ENCODE measurements around the gene BBS10. TPM values are rescaled to one million over a fixed set of nuclear protein-coding genes. Genes with fewer than 3 reads are reported as not detected.
A peak's percentile ranks its signal among the peaks of the same experiment; 100 is the strongest.
"Not testable (repeated sequence)": the region's sequence is repeated elsewhere in the genome, so short reads cannot be mapped to it uniquely, and the experiment has no call there.

Gene BBS10
- total RNA-seq, 1 donor from 2014 or later: 14.8 TPM

GRCh38 chr12:76329606-76330005 lies 18.6 kb downstream of the BBS10 start:
- no peaks in the 10 kb centered on the region for H3K4me1 Mint-ChIP-seq (ENCODE audit: unreplicated experiment)
- no peak for DNase-seq (ENCODE audit: extremely low spot score, unreplicated experiment)
- H3K9me3 Mint-ChIP-seq: no peaks in the 10 kb centered on the region
- no peak overlapping the region for H3K4me3 Mint-ChIP-seq
- H3K27me3 Mint-ChIP-seq: no peaks in the 10 kb centered on the region
- no peaks in the 10 kb centered on the region for H3K36me3 Mint-ChIP-seq
- no peak overlapping the region for H3K27ac Mint-ChIP-seq
- TF ChIP-seq, protein P1, sequence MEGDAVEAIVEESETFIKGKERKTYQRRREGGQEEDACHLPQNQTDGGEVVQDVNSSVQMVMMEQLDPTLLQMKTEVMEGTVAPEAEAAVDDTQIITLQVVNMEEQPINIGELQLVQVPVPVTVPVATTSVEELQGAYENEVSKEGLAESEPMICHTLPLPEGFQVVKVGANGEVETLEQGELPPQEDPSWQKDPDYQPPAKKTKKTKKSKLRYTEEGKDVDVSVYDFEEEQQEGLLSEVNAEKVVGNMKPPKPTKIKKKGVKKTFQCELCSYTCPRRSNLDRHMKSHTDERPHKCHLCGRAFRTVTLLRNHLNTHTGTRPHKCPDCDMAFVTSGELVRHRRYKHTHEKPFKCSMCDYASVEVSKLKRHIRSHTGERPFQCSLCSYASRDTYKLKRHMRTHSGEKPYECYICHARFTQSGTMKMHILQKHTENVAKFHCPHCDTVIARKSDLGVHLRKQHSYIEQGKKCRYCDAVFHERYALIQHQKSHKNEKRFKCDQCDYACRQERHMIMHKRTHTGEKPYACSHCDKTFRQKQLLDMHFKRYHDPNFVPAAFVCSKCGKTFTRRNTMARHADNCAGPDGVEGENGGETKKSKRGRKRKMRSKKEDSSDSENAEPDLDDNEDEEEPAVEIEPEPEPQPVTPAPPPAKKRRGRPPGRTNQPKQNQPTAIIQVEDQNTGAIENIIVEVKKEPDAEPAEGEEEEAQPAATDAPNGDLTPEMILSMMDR (conservative IDR thresholded peaks at IDR 0.05): no peak

- H3K36me3 Mint-ChIP-seq: no peaks in the 10 kb centered on the region
- H3K27me3 Mint-ChIP-seq: no peaks in the 10 kb centered on the region
- no peaks in the 10 kb centered on the region for H3K4me1 Mint-ChIP-seq (ENCODE audit: unreplicated experiment)
- H3K27ac Mint-ChIP-seq: no peak overlapping the region
- H3K9me3 Mint-ChIP-seq: no peaks in the 10 kb centered on the region
- TF ChIP-seq, protein P1 (conservative IDR thresholded peaks at IDR 0.05): no peak
- DNase-seq (ENCODE audit: extremely low spot score, unreplicated experiment): no peak
- no peak overlapping the region for H3K4me3 Mint-ChIP-seq
These were observed 19.1 kb downstream of the BBS10 start for GRCh38 chr12:76329159-76329558.

DNA sequence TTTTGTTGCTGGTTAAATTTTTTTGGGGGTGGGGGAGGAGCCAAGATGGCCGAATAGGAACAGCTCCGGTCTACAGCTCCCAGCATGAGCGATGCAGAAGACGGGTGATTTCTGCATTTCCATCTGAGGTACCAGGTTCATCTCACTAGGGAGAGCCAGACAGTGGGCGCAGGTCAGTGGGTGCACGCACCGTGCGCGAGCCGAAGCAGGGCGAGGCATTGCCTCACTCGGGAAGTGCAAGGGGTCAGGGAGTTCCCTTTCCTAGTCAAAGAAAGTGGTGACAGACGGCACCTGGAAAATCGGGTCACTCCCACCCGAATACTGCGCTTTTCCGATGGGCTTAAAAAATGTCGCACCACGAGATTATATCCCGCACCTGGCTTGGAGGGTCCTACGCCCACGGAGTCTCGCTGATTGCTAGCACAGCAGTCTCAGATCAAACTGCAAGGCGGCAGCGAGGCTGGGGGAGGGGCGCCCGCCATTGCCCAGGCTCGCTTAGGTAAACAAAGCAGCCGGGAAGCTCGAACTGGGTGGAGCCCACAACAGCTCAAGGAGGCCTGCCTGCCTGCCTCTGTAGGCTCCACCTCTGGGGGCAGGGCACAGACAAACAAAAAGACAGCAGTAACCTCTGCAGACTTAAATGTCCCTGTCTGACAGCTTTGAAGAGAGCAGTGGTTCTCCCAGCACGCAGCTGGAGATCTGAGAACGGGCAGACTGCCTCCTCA lies 28.5 kb downstream of the BBS10 start:
- H3K27ac Mint-ChIP-seq; H3K4me1 Mint-ChIP-seq (ENCODE audit: unreplicated experiment); H3K27me3 Mint-ChIP-seq; H3K36me3 Mint-ChIP-seq; H3K9me3 Mint-ChIP-seq; DNase-seq (ENCODE audit: extremely low spot score, unreplicated experiment): not testable (repeated sequence)
- peak overlapping the region; percentile 69 for H3K4me3 Mint-ChIP-seq

DNA sequence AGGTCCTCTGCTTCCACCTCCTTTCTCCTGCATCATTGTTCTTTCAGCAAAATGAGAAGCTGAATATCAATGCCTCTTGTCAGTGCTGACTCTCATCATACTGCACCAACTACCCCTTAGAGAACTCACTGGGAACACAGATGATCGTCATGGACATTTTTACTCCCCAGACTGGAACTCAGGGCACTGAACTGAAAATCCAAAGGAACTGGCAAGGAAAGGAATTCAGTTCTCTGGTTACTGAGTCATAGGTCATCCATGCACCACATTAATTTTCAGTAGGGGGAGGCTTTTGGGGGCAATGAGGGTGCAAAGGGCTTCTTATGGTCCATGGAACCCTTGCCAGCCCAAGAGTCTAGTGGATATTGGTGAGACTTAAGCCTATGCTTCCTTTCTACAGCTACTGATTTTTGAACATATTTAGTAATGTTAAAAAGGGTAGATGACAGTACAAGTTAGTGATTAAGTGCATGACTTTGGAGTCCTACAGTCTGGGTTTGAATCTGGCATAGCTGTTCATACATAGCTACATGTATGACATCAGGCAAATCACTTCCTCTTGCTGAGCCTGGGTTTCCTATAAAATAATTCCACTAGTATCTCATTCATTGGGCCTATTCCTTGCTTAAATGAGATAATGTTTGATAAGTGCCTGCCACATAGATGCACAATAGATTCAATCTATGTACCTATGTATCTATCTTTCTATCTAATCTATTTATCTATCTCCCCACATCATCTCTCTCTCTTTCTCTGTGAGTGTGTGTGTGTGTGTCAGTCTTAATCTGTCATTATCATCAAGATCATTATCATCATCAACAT lies 29.2 kb downstream of the BBS10 start:
- peak overlapping the region; percentile 69 for H3K4me3 Mint-ChIP-seq
- H3K9me3 Mint-ChIP-seq: no peaks in the 10 kb centered on the region
- H3K36me3 Mint-ChIP-seq: no peaks in the 10 kb centered on the region
- TF ChIP-seq, protein P1 (conservative IDR thresholded peaks at IDR 0.05): no peak
- H3K27ac Mint-ChIP-seq: no peak overlapping the region
- DNase-seq (ENCODE audit: extremely low spot score, unreplicated experiment): no peak
- H3K27me3 Mint-ChIP-seq: no peaks in the 10 kb centered on the region
- H3K4me1 Mint-ChIP-seq (ENCODE audit: unreplicated experiment): peaks cover 4% of the 10 kb centered on the region

DNA sequence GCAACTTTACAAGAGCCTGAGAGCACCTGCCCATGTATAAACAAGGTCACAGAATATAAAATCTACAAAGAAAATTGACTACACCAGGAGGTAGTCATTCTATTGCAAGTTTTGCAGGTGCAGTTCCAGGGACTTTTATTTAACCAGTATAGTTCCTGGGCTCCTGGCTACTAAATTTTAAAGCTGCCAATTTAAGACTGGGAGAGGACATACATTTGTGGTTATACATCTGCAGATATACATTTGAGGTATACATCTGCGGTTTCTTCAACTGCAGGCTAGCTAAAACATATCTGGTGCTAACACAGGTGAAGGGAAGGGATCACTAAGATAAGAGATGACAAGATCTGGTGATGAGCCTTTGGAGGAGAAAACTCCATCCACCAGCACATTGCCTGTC lies 30.2 kb downstream of the BBS10 start:
- no peak overlapping the region for H3K4me3 Mint-ChIP-seq
- H3K36me3 Mint-ChIP-seq: no peaks in the 10 kb centered on the region
- no peak for DNase-seq (ENCODE audit: extremely low spot score, unreplicated experiment)
- H3K27me3 Mint-ChIP-seq: no peaks in the 10 kb centered on the region
- no peak overlapping the region for H3K27ac Mint-ChIP-seq
- no peaks in the 10 kb centered on the region for H3K9me3 Mint-ChIP-seq
- TF ChIP-seq, protein P1 (conservative IDR thresholded peaks at IDR 0.05): no peak
- peaks cover 4% of the 10 kb centered on the region for H3K4me1 Mint-ChIP-seq (ENCODE audit: unreplicated experiment)

DNA sequence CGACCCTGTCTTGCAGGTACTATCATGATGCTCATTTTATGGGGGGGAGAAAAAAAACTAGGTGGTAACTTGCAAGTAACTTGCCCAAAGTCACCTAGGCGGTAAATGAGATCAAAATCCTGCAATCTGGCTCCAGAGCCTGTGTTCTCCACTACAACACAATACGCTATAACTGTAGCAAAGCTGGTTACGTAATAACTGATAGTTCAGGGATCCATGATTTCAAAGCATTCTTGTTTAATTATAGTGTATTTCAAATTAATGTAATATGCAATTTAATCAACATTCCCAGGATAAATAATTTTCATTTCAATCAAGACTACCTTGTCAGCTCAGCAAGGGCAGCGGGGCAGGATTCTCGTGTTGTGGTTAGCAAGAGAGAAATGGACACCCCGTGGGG lies 31.7 kb downstream of the BBS10 start:
- Mint-ChIP-seq H3K27ac (no peak overlapping the region), H3K9me3 (no peaks in the 10 kb centered on the region), H3K36me3 (no peaks in the 10 kb centered on the region), H3K4me1 (ENCODE audit: unreplicated experiment) (peaks cover 11% of the 10 kb centered on the region), H3K4me3 (no peak overlapping the region), H3K27me3 (no peaks in the 10 kb centered on the region)
- DNase-seq (ENCODE audit: extremely low spot score, unreplicated experiment): no peak
- TF ChIP-seq, protein P1 (conservative IDR thresholded peaks at IDR 0.05): no peak
